ENCODE results near the gene CAMK2B.

CAMK2B gene

DNA sequence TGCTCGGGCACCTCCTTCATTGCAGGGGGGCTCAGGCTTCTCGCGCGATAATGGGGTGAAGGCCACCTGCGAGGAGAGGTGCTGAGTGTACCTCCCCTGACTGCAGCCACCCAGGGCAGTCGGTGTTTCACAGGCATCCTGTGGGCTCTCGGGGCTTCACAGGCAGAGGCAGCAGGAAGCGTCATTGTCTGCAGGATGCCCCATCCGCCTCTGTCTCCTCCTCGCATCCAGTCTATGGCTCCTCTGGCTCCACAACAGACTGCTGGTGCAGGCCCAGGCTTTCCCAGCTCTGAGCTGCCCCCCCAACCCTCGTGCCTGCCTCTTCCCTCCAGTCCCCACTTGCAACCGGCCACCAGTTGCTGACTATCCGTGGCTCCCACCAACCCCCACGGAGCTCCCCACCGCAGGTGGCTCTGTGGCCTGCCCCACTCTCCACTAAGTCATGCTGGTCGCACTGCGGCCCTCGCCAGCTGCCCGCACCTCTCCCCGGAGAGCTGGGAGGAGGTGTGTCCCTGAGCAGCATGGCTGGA lies 36.5 kb downstream of the CAMK2B start:
- DNase-seq (ENCODE audit: low read depth in 2 of 2) = no peak
- H3K4me3 ChIP-seq (replicated peaks in 1 of 2; ENCODE audit: low read depth in 2 of 2, low read length in 2 of 2) = no peak overlapping the region
- TF ChIP-seq, protein P1, sequence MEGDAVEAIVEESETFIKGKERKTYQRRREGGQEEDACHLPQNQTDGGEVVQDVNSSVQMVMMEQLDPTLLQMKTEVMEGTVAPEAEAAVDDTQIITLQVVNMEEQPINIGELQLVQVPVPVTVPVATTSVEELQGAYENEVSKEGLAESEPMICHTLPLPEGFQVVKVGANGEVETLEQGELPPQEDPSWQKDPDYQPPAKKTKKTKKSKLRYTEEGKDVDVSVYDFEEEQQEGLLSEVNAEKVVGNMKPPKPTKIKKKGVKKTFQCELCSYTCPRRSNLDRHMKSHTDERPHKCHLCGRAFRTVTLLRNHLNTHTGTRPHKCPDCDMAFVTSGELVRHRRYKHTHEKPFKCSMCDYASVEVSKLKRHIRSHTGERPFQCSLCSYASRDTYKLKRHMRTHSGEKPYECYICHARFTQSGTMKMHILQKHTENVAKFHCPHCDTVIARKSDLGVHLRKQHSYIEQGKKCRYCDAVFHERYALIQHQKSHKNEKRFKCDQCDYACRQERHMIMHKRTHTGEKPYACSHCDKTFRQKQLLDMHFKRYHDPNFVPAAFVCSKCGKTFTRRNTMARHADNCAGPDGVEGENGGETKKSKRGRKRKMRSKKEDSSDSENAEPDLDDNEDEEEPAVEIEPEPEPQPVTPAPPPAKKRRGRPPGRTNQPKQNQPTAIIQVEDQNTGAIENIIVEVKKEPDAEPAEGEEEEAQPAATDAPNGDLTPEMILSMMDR (IDR thresholded peaks at IDR 0.05; ENCODE audit: low read depth, low read length) = no peak

DNA sequence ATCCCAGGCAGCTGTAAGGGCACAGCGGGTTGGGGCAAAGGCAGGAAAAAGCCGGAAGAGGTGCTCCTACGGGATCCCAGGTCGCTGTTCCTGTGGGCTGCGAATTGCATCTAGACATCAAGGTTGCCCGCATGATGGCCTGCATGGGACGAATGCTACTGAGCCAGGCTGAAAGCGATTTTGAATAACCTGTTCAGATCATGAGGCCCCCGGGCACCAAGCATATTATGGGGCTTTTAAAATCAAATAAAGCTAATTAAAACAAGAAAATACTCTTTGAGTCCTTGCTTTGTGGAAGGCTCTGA lies 37.1 kb downstream of the CAMK2B start:
- no peak overlapping the region for H3K4me3 ChIP-seq (replicated peaks in 1 of 2; ENCODE audit: low read depth in 2 of 2, low read length in 2 of 2)
- TF ChIP-seq, protein P1 (IDR thresholded peaks at IDR 0.05; ENCODE audit: low read depth, low read length) = no peak
- no peak for DNase-seq (ENCODE audit: low read depth in 2 of 2)

DNA sequence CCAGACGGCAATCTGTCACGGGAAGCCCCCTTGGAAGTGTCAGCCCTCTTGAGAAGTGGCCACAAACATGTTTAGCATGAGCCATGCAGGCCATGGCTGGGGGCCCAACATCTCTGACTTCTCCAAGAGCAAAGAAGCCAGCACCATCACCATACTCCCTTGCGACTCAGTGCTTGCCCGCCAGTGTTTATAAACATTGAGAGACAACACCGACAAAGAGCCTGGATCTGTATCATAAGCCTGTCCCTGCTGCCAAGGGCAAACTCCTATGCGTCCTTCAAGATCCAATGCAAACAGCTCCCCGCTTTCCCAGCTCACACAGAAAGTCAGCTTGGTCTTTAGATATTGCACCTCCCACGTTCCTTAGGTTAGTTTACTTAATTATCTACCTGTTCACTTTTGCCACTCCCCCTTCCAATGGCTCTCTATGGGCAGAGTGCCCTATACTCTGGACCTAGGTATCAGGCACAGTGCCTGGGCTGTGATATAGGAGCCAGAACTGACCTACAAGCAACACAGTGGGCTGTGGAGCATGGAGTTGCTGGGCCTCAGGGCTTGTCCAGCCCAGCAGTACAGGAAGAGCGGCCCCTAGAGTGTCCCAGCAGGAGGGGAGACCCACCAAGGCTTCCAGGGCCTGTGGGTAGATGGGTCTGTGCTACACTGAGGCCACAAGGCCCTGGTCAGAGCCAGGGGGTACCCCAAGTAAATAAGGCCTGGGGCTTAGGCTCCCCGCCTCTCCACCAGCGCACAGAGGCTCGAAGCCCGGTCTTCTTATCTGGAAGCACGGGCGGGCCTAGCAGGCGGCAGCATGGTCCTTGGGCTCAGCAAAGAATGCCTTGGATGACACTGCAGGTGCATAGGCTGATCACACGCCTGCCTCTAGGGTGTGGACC lies 37.7 kb downstream of the CAMK2B start:
- TF ChIP-seq, protein P1 (IDR thresholded peaks at IDR 0.05; ENCODE audit: low read depth, low read length) = no peak
- no peak overlapping the region for H3K4me3 ChIP-seq (replicated peaks in 1 of 2; ENCODE audit: low read depth in 2 of 2, low read length in 2 of 2)
- DNase-seq (ENCODE audit: low read depth in 2 of 2) = no peak

DNA sequence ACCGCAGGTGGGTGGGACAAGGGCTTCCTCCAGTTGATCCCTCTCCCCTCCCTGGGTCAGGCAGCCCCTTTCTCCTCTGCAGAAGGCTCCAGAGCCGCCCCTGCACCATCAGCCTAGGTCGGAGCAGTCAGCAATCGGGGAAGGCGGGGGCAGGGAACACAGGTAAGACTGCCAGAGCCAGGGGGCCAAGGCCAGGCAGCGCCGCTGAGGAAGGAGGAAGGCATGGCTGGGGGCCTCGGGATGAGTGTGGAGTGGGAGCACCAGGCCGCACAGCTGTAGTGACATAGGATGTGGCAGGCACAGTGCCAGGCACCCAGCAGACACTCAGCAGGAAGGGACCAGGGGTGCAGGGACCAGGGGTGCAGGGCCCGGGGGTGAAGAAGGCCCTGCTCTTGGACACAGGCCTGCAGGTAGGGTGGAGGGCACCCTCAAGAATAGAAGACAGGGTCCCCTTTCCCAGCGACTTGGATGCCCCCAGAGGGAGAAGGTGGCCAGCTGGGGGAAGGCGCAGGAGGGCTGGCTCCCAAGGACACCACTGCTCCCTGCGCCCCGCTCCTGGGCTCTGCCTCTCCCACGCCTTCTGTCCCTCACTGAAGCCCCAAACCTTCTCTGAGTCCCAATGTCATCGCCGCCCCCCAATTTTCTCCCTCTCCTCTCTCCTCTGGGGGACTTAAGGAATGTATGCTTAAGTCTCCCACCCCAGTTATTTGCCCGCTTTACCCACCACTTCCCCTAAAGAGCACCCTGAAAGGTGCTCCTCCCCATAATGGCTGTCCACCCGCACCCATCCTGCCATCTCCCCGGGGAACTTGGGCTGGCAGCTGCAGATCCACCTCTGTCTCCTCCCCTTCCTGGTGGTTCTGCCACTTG lies 38.5 kb downstream of the CAMK2B start:
- no peak overlapping the region for H3K4me3 ChIP-seq (replicated peaks in 1 of 2; ENCODE audit: low read depth in 2 of 2, low read length in 2 of 2)
- TF ChIP-seq, protein P1 (IDR thresholded peaks at IDR 0.05; ENCODE audit: low read depth, low read length) = no peak
- no peak for DNase-seq (ENCODE audit: low read depth in 2 of 2)

DNA sequence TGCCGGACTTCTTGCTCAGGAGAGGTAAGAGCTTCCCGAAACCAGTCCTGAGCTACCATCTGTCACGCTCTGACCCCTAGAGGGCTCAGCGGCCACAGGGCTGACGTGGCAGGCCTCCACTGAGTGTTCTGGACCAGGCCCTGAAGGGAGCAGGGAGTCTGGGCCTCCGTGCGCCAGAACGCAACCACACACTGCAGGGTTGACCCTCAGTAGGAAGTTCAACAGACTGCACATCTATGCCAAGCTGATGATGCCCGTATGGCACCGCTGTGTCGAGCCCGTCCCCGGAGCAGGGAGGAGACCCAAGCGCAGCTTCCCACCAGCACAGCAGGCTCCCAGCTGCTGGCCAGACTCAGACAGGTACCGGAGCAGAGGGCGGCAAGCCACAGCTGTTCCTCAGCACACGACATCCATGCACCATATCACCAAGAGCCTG lies 39.2 kb downstream of the CAMK2B start:
- no peak for DNase-seq (ENCODE audit: low read depth in 2 of 2)
- no peak overlapping the region for H3K4me3 ChIP-seq (replicated peaks in 1 of 2; ENCODE audit: low read depth in 2 of 2, low read length in 2 of 2)
- TF ChIP-seq, protein P1 (IDR thresholded peaks at IDR 0.05; ENCODE audit: low read depth, low read length) = no peak

DNA sequence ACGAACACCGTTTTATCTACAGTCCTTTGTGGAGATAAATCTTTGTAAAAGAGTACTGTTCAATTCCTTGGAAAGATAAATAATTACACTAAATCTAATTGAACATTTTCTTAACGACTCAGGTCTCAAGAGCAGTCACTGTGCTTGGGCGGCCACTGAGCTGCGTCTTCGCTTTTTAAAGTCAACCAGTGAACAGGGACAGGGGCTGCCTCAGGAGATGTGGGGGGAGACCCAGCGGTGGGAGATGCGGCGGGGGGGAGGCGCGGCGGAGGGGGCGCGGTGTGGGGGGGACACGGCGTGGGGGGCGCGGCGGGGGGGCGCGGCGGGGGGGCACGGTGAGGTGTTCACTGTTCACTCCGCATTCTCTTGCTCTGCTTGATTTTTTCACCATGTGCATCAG lies 39.8 kb downstream of the CAMK2B start:
- no peak for DNase-seq (ENCODE audit: low read depth in 2 of 2)

More for the DNA sequence above, 39.8 kb downstream of the CAMK2B start:
- no peak overlapping the region for H3K4me3 ChIP-seq (replicated peaks in 1 of 2; ENCODE audit: low read depth in 2 of 2, low read length in 2 of 2)
- TF ChIP-seq, protein P1 (IDR thresholded peaks at IDR 0.05; ENCODE audit: low read depth, low read length) = no peak
